ENCODE data around the gene MARCHF3. TPM values are rescaled to one million over a fixed set of nuclear protein-coding genes. Genes with fewer than 3 reads are reported as not detected.
A peak's percentile ranks its signal among the peaks of the same experiment; 100 is the strongest.

Gene MARCHF3
- total RNA-seq, 1 donor from 2014 or later = 5.7 TPM

GRCh38 chr5:126852091-126852571, 178.2 kb downstream of the MARCHF3 start:
- Mint-ChIP-seq H3K27ac (ENCODE audit: unreplicated experiment) (no peak overlapping the region), H3K27me3 (ENCODE audit: unreplicated experiment) (peaks cover 9% of the 10 kb centered on the region), H3K9me3 (ENCODE audit: unreplicated experiment) (peaks cover 14% of the 10 kb centered on the region), H3K4me3 (ENCODE audit: unreplicated experiment) (no peak overlapping the region), H3K36me3 (ENCODE audit: unreplicated experiment) (peaks cover 13% of the 10 kb centered on the region), H3K4me1 (ENCODE audit: low read depth, unreplicated experiment) (peaks cover 37% of the 10 kb centered on the region)
- no peak for DNase-seq
- TF ChIP-seq, protein P1, sequence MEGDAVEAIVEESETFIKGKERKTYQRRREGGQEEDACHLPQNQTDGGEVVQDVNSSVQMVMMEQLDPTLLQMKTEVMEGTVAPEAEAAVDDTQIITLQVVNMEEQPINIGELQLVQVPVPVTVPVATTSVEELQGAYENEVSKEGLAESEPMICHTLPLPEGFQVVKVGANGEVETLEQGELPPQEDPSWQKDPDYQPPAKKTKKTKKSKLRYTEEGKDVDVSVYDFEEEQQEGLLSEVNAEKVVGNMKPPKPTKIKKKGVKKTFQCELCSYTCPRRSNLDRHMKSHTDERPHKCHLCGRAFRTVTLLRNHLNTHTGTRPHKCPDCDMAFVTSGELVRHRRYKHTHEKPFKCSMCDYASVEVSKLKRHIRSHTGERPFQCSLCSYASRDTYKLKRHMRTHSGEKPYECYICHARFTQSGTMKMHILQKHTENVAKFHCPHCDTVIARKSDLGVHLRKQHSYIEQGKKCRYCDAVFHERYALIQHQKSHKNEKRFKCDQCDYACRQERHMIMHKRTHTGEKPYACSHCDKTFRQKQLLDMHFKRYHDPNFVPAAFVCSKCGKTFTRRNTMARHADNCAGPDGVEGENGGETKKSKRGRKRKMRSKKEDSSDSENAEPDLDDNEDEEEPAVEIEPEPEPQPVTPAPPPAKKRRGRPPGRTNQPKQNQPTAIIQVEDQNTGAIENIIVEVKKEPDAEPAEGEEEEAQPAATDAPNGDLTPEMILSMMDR (IDR thresholded peaks at IDR 0.05; ENCODE audit: partially characterized antibody, unreplicated experiment) = no peak

GRCh38 chr5:126851501-126852011, 178.8 kb downstream of the MARCHF3 start:
- H3K9me3 Mint-ChIP-seq (ENCODE audit: unreplicated experiment) = peaks cover 12% of the 10 kb centered on the region
- no peak overlapping the region for H3K27ac Mint-ChIP-seq (ENCODE audit: unreplicated experiment)
- peaks cover 13% of the 10 kb centered on the region for H3K36me3 Mint-ChIP-seq (ENCODE audit: unreplicated experiment)
- H3K27me3 Mint-ChIP-seq (ENCODE audit: unreplicated experiment) = peaks cover 7% of the 10 kb centered on the region
- no peak for DNase-seq
- peaks cover 42% of the 10 kb centered on the region for H3K4me1 Mint-ChIP-seq (ENCODE audit: low read depth, unreplicated experiment)
- no peak overlapping the region for H3K4me3 Mint-ChIP-seq (ENCODE audit: unreplicated experiment)
- TF ChIP-seq, protein P1 (IDR thresholded peaks at IDR 0.05; ENCODE audit: partially characterized antibody, unreplicated experiment) = no peak

GRCh38 chr5:126849101-126849678, 181.2 kb downstream of the MARCHF3 start:
- no peak overlapping the region for H3K4me3 Mint-ChIP-seq (ENCODE audit: unreplicated experiment)
- H3K9me3 Mint-ChIP-seq (ENCODE audit: unreplicated experiment) = peaks cover 8% of the 10 kb centered on the region
- DNase-seq = no peak
- H3K27ac Mint-ChIP-seq (ENCODE audit: unreplicated experiment) = no peak overlapping the region
- peaks cover 55% of the 10 kb centered on the region for H3K4me1 Mint-ChIP-seq (ENCODE audit: low read depth, unreplicated experiment)
- TF ChIP-seq, protein P1 (IDR thresholded peaks at IDR 0.05; ENCODE audit: partially characterized antibody, unreplicated experiment) = no peak
- H3K27me3 Mint-ChIP-seq (ENCODE audit: unreplicated experiment) = peaks cover 5% of the 10 kb centered on the region
- H3K36me3 Mint-ChIP-seq (ENCODE audit: unreplicated experiment) = peaks cover 6% of the 10 kb centered on the region

DNA sequence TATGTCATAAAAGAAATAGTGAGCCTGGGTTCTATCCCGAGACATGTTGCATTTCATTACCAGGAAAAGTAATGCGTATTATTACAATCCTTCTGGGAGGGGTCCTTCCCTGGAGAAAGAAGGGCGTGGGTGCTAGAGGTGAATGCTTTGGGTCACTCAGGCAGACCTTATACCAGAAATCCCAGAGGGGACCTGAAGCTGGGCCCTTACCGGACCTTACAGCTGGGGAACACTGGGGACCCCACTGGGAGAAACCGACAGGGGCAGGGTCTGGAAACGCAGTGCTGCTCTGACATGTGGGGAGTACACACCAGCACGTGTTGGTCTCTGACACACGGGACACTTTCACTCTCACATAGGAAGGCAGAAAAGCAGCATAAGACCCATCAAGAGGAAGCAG, 182.1 kb downstream of the MARCHF3 start:
- DNase-seq = no peak
- Mint-ChIP-seq H3K9me3 (ENCODE audit: unreplicated experiment) (peaks cover 8% of the 10 kb centered on the region), H3K27me3 (ENCODE audit: unreplicated experiment) (peaks cover 4% of the 10 kb centered on the region), H3K4me3 (ENCODE audit: unreplicated experiment) (no peak overlapping the region), H3K4me1 (ENCODE audit: low read depth, unreplicated experiment) (peaks cover 55% of the 10 kb centered on the region), H3K27ac (ENCODE audit: unreplicated experiment) (peak overlapping the region; percentile 42), H3K36me3 (ENCODE audit: unreplicated experiment) (no peaks in the 10 kb centered on the region)
- TF ChIP-seq, protein P1 (IDR thresholded peaks at IDR 0.05; ENCODE audit: partially characterized antibody, unreplicated experiment) = no peak

DNA sequence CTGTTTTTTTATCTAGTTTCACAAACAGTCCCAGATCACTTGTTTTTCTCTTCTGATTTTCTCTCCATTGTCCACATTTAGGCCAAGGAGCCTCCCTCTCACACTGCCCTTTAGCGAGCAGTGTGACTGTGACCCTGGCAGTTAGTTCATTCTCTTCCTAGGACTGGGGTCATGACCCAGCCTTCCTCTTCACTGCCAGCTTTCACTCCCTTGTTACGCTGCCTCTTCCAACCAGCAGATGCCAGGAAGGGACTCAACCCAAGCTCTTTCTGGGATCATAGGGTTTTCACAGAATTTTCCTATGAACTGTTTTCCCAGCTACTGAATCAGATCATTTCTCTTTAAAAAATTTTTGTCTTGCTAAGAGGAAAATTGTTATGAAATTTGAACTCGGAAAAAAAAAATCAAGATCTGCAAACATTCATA, 182.5 kb downstream of the MARCHF3 start:
- TF ChIP-seq, protein P1 (IDR thresholded peaks at IDR 0.05; ENCODE audit: partially characterized antibody, unreplicated experiment) = no peak
- peak overlapping the region; percentile 48 for H3K4me3 Mint-ChIP-seq (ENCODE audit: unreplicated experiment)
- H3K27ac Mint-ChIP-seq (ENCODE audit: unreplicated experiment) = peak overlapping the region; percentile 80
- peaks cover 7% of the 10 kb centered on the region for H3K9me3 Mint-ChIP-seq (ENCODE audit: unreplicated experiment)
- peaks cover 4% of the 10 kb centered on the region for H3K27me3 Mint-ChIP-seq (ENCODE audit: unreplicated experiment)
- no peak for DNase-seq
- H3K4me1 Mint-ChIP-seq (ENCODE audit: low read depth, unreplicated experiment) = peaks cover 51% of the 10 kb centered on the region
- H3K36me3 Mint-ChIP-seq (ENCODE audit: unreplicated experiment) = no peaks in the 10 kb centered on the region

All from glutamatergic neuron (in vitro differentiated cells).